ENCODE results near the gene USP31. TPM values are rescaled to one million over a fixed set of nuclear protein-coding genes. Genes with fewer than 3 reads are reported as not detected.

Gene USP31
- total RNA-seq, 2 experiments from 2014 or later, result 4.5 to 4.9 TPM

DNA sequence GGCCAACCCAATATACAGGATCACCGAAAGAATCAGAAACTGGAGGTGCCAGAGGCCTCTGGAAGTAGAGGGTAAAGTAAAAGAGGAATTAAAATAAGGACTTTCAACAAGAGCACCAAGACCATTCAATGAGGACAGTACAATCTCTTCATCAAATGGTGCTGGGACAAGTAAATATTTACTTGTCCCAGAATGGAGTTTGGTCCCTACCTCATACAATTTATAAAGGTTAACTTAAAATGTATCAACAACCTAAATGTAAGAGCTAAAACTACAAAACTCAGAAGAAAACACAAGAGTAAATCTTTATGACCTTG, 56.5 kb downstream of the USP31 start:
- H3K36me3 Mint-ChIP-seq (ENCODE audit: low read depth), result peaks cover 40% of the 10 kb centered on the region
- peaks cover 29% of the 10 kb centered on the region for H3K4me1 Mint-ChIP-seq (ENCODE audit: low read depth)
- ChIA-PET CTCF (interaction anchor here (2.3 kb wide), 1 partner anchor 342 kb away, joined by 9 read pairs; no protein-coding TSS in a partner anchor), POLR2A (no interaction called here)
- H3K9me3 Mint-ChIP-seq, result no peaks in the 10 kb centered on the region
- ATAC-seq (no peak), DNase-seq (no peak)
- no peaks in the 10 kb centered on the region for H3K27me3 Mint-ChIP-seq
- TF ChIP-seq, protein P1, sequence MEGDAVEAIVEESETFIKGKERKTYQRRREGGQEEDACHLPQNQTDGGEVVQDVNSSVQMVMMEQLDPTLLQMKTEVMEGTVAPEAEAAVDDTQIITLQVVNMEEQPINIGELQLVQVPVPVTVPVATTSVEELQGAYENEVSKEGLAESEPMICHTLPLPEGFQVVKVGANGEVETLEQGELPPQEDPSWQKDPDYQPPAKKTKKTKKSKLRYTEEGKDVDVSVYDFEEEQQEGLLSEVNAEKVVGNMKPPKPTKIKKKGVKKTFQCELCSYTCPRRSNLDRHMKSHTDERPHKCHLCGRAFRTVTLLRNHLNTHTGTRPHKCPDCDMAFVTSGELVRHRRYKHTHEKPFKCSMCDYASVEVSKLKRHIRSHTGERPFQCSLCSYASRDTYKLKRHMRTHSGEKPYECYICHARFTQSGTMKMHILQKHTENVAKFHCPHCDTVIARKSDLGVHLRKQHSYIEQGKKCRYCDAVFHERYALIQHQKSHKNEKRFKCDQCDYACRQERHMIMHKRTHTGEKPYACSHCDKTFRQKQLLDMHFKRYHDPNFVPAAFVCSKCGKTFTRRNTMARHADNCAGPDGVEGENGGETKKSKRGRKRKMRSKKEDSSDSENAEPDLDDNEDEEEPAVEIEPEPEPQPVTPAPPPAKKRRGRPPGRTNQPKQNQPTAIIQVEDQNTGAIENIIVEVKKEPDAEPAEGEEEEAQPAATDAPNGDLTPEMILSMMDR (IDR thresholded peaks at IDR 0.05), result no peak
- no peak overlapping the region for H3K27ac Mint-ChIP-seq
- intact Hi-C loops (cut with micrococcal nuclease), result no loop called here
- H3K4me3 Mint-ChIP-seq, result no peak overlapping the region

DNA sequence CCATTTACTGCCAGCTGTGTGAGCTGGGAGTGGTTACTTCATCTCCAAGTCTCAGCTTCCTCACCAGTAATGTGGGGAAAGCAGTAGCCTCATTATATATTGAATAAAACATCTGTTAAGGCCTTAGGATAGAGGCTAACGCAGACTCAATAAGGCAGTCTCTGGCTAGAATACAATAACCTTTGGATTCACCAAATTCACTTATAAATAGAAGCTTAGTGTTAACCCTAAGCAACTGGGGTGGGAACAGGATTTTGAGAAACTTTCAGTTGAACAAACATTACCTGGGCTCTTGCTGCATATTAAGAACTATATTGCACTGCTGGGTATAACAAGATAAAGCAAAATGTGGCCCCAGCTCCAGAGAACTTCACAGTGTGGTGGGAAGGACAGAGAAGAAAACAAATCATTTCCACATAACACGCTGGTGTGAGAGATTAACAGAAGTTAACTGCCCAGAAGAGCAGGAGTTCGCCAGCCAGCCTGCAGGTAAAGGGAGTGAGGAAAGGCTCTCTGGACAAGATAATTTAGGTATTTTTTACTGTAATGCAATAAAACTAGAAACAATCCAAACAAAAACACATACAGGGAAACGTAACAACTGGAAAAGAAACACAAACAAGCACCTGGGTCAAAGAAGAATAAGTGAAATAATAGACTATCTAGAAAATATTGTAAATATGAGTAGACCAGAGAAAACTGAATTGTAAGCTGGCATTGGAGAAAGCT, 57.0 kb downstream of the USP31 start:
- H3K27ac Mint-ChIP-seq, result no peak overlapping the region
- H3K4me3 Mint-ChIP-seq, result no peak overlapping the region
- no peaks in the 10 kb centered on the region for H3K9me3 Mint-ChIP-seq
- ATAC-seq (no peak), DNase-seq (no peak)
- peaks cover 40% of the 10 kb centered on the region for H3K36me3 Mint-ChIP-seq (ENCODE audit: low read depth)
- H3K4me1 Mint-ChIP-seq (ENCODE audit: low read depth), result peaks cover 29% of the 10 kb centered on the region
- TF ChIP-seq, protein P1 (IDR thresholded peaks at IDR 0.05), result no peak
- CTCF ChIA-PET, result interaction anchor here (2.3 kb wide), 1 partner anchor 343 kb away, joined by 9 read pairs; no protein-coding TSS in a partner anchor
- POLR2A ChIA-PET, result no interaction called here
- intact Hi-C loops (cut with micrococcal nuclease), result no loop called here
- no peaks in the 10 kb centered on the region for H3K27me3 Mint-ChIP-seq

DNA sequence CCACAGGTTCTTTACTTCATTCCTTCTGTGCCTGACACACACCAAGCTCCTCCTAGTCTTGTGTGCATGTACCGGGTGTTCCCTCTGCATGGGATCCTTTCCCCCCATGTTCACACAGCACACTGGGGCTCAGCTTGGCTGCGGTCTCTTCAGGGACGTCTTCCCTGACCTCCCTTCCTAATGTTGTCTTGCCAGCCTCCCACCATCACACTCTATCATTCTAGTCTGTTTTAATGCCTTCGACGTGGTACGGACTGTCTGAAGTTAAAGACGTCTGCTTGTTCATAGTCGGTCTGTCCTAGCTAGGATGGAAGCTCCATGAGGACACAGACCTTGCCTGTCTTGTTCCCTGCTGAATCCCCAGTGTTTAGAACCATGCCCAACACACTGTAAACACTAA, 60.1 kb downstream of the USP31 start:
- CTCF ChIA-PET, result no interaction called here
- TF ChIP-seq, protein P1 (IDR thresholded peaks at IDR 0.05), result no peak
- H3K27ac Mint-ChIP-seq, result no peak overlapping the region
- H3K4me1 Mint-ChIP-seq (ENCODE audit: low read depth), result no peaks in the 10 kb centered on the region
- no peaks in the 10 kb centered on the region for H3K27me3 Mint-ChIP-seq
- ATAC-seq (no peak), DNase-seq (no peak)
- H3K9me3 Mint-ChIP-seq, result no peaks in the 10 kb centered on the region
- POLR2A ChIA-PET, result no interaction called here
- intact Hi-C loops (cut with micrococcal nuclease), result no loop called here
- no peak overlapping the region for H3K4me3 Mint-ChIP-seq
- peaks cover 30% of the 10 kb centered on the region for H3K36me3 Mint-ChIP-seq (ENCODE audit: low read depth)

DNA sequence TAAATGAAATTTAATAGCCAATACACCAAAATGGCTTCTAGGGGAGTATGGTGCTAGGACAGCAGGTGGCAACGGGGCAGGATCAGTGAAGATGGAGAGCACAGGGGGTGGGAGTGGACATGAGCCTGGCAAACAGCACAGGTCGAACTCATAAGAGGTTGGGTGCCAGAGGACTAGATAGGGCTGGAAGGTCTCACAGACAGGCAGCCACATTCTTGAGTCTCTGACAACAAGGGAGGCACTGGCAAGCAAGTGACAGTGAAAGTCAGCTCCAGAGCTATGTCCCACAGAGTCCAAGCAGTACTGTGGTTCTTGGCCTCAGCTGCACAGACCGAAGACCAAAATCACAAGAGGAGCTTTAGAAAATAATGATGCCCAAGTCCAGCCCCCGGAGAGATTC, 61.2 kb downstream of the USP31 start:
- Mint-ChIP-seq H3K4me3 (no peak overlapping the region), H3K36me3 (ENCODE audit: low read depth) (peaks cover 24% of the 10 kb centered on the region), H3K27me3 (no peaks in the 10 kb centered on the region), H3K4me1 (ENCODE audit: low read depth) (no peaks in the 10 kb centered on the region), H3K27ac (no peak overlapping the region), H3K9me3 (no peaks in the 10 kb centered on the region)
- no peak for ATAC-seq
- ChIA-PET CTCF (interaction anchor here (1.1 kb wide), 1 partner anchor 27 kb away, joined by 3 read pairs; no protein-coding TSS in a partner anchor), POLR2A (no interaction called here)
- TF ChIP-seq, protein P1 (IDR thresholded peaks at IDR 0.05), result no peak
- intact Hi-C loops (cut with micrococcal nuclease), result no loop called here
- no peak for DNase-seq

DNA sequence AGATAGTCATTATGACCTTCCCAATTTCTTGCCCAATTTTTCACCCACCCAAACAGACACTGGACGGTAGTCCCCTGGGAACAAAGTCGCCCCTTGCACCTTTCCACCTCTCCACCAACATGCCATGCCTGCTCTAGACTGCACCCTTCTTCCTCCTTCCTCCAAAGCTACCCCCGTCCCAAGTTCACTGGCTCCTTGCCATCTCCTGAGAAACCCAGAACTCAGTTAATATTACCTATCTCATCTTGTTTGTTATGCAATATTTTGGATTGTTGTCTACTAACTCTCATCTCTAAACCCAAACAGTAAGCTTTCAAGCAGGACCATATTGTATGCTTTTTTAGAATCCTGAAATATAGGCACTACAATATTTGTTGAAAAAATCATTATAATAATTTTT, 63.3 kb downstream of the USP31 start:
- Mint-ChIP-seq H3K9me3 (no peaks in the 10 kb centered on the region), H3K27ac (no peak overlapping the region), H3K4me3 (no peak overlapping the region), H3K4me1 (ENCODE audit: low read depth) (peaks cover 5% of the 10 kb centered on the region), H3K27me3 (no peaks in the 10 kb centered on the region), H3K36me3 (ENCODE audit: low read depth) (peaks cover 22% of the 10 kb centered on the region)
- ChIA-PET CTCF (no interaction called here), POLR2A (no interaction called here)
- intact Hi-C loops (cut with micrococcal nuclease), result no loop called here
- DNase-seq (no peak), ATAC-seq (no peak)
- TF ChIP-seq, protein P1 (IDR thresholded peaks at IDR 0.05), result no peak
